Measurements from ENCODE around the gene OXTR.

The OXTR gene

DNA sequence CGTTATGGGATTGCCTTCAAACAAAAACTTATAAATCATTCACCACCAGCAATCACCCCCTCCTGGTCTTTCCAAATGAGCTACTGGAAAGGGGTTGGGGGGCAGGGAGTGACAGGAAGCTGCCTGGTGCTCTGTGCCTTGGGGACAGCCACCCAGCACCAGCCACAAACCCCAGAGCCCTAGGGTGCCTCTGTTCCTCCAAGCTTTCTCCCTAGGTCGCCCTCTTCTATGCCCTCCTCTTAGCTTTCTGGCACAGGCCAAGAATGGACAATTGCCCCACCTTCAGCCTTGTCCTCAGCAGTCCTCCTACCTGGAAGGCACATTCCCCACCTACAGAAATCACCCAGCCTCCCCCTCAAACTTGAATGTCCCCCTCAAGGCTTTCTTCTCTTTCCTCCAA, 3.3 kb downstream of the OXTR start:
- TF ChIP-seq TAF1 (IDR thresholded peaks at IDR 0.05; ENCODE audit: borderline replicate concordance, low read depth, low read length) (no peak), POLR2AphosphoS5 (IDR thresholded peaks at IDR 0.05; ENCODE audit: low read depth, low read length) (no peak), POLR2A (IDR thresholded peaks at IDR 0.05; ENCODE audit: low read depth, low read length) (no peak)
- FAIRE-seq = no peak
- no peak for DNase-seq (ENCODE audit: insufficient read length)

GRCh38 chr3:8765528-8765927, 3.9 kb downstream of the OXTR start:
- TF ChIP-seq TAF1 (IDR thresholded peaks at IDR 0.05; ENCODE audit: borderline replicate concordance, low read depth, low read length) = no peak
- no peak for TF ChIP-seq POLR2A (IDR thresholded peaks at IDR 0.05; ENCODE audit: low read depth, low read length)
- no peak for TF ChIP-seq POLR2AphosphoS5 (IDR thresholded peaks at IDR 0.05; ENCODE audit: low read depth, low read length)
- DNase-seq (ENCODE audit: insufficient read length) (no peak), FAIRE-seq (no peak)

DNA sequence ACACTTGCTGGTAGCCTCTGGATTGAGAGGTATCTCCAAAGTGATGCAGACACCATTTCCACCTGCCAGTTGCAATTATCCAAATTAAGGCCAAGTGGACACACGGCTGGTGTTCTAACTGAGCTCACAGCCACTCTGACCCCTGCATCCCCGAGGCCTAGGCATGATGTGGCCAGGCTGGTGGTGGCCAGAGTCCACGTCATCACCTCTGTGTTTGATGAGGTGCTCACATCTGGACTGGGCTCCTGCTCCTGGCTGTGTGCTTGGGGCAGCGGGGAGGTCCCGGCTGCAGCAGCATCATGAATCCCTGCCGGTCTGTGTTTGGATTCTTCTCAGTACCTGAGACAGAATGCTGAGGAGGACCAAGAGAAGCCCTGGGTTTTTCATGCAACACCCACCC, 4.9 kb downstream of the OXTR start:
- FAIRE-seq = no peak
- DNase-seq (ENCODE audit: insufficient read length) = no peak
- TF ChIP-seq TAF1 (IDR thresholded peaks at IDR 0.05; ENCODE audit: borderline replicate concordance, low read depth, low read length) (no peak), POLR2AphosphoS5 (IDR thresholded peaks at IDR 0.05; ENCODE audit: low read depth, low read length) (no peak), POLR2A (IDR thresholded peaks at IDR 0.05; ENCODE audit: low read depth, low read length) (no peak)

GRCh38 chr3:8762607-8763377, 6.6 kb downstream of the OXTR start:
- FAIRE-seq (no peak), DNase-seq (ENCODE audit: insufficient read length) (no peak)
- TF ChIP-seq POLR2AphosphoS5 (IDR thresholded peaks at IDR 0.05; ENCODE audit: low read depth, low read length) (no peak), POLR2A (IDR thresholded peaks at IDR 0.05; ENCODE audit: low read depth, low read length) (no peak), TAF1 (IDR thresholded peaks at IDR 0.05; ENCODE audit: borderline replicate concordance, low read depth, low read length) (no peak)

DNA sequence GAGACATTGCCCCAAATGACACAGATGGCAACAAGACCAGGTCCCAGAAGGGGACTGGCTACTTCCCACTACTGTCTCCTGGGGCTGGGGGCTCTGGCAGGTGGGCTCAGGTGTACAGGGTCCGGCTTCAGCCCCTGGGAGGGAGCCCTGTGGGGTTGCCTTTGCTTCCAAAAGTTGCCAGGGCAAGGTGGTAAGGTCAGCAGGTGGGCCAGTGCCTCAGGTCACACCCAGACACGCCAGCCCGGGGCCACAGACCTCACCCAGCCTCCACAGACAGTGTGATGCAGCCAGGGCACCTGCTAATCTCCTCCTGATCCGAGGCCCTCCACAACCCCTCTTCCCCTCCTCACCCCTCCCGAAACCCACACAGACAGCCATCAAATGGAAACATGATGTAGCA, 7.5 kb downstream of the OXTR start:
- no peak for TF ChIP-seq TAF1 (IDR thresholded peaks at IDR 0.05; ENCODE audit: borderline replicate concordance, low read depth, low read length)
- TF ChIP-seq POLR2A (IDR thresholded peaks at IDR 0.05; ENCODE audit: low read depth, low read length) = no peak
- TF ChIP-seq POLR2AphosphoS5 (IDR thresholded peaks at IDR 0.05; ENCODE audit: low read depth, low read length) = no peak
- FAIRE-seq (no peak), DNase-seq (ENCODE audit: insufficient read length) (no peak)

- DNase-seq (ENCODE audit: insufficient read length) = no peak
- TF ChIP-seq POLR2AphosphoS5 (IDR thresholded peaks at IDR 0.05; ENCODE audit: low read depth, low read length) (no peak), TAF1 (IDR thresholded peaks at IDR 0.05; ENCODE audit: borderline replicate concordance, low read depth, low read length) (no peak), POLR2A (IDR thresholded peaks at IDR 0.05; ENCODE audit: low read depth, low read length) (no peak)
- FAIRE-seq = no peak
Observed at GRCh38 chr3:8760506-8760905, 8.9 kb downstream of the OXTR start.

DNA sequence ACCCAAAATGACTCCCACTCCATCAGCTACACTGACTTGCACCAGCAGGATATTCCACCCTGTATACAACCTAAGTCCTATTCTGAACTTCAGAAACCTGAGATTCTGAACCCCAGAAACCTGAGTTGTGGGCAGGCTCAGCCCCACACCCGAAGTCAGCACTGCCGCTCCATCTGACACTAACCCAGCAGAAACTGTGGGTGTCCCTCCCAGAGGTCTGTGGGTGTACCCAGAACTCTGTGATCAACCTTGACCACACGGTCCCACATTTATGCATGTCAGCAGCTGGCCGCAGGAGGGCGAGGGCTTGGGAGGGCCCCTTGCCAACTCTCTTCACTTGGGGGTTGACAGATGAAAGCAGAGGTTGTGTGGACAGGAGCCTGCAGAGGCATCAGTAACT, 9.3 kb downstream of the OXTR start:
- no peak for TF ChIP-seq POLR2A (IDR thresholded peaks at IDR 0.05; ENCODE audit: low read depth, low read length)
- no peak for TF ChIP-seq POLR2AphosphoS5 (IDR thresholded peaks at IDR 0.05; ENCODE audit: low read depth, low read length)
- no peak for TF ChIP-seq TAF1 (IDR thresholded peaks at IDR 0.05; ENCODE audit: borderline replicate concordance, low read depth, low read length)
- FAIRE-seq (no peak), DNase-seq (ENCODE audit: insufficient read length) (no peak)

DNA sequence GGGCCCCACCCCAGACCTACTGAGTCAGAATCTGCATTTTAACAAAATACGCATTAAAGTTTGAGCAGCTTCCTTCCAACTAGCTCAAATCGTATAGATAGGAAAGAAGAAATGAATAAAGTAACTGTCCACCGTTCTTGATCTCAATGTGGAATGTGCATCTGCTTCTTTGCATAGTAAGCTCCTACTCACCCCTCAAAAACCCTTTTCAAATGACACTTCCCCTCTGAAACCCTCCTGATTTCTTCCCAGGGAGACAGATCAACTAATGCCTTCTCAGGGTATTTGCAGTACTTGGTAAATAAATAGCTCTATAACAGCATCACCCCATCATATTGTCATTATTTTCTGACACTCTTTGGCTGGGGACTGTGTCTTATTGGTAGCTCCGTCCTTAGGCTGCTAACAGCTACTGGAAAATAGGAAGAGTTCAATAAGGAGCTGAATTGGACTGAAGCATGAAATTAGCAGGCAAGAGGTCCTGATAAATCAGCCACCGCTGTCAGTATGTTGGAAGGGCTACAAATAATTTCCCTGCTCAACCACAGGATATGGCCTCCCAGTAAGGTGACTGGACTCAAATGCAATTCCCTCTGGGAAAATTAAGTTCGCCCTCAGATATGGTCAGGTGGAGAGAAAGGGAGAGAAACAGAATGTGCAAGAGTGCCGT, 10.2 kb downstream of the OXTR start:
- no peak for FAIRE-seq
- no peak for DNase-seq (ENCODE audit: insufficient read length)
- TF ChIP-seq POLR2AphosphoS5 (IDR thresholded peaks at IDR 0.05; ENCODE audit: low read depth, low read length) (no peak), TAF1 (IDR thresholded peaks at IDR 0.05; ENCODE audit: borderline replicate concordance, low read depth, low read length) (no peak), POLR2A (IDR thresholded peaks at IDR 0.05; ENCODE audit: low read depth, low read length) (no peak)

GRCh38 chr3:8757551-8758518, 11.6 kb downstream of the OXTR start:
- TF ChIP-seq POLR2AphosphoS5 (IDR thresholded peaks at IDR 0.05; ENCODE audit: low read depth, low read length) = no peak
- no peak for TF ChIP-seq POLR2A (IDR thresholded peaks at IDR 0.05; ENCODE audit: low read depth, low read length)
- TF ChIP-seq TAF1 (IDR thresholded peaks at IDR 0.05; ENCODE audit: borderline replicate concordance, low read depth, low read length) = no peak
- no peak for FAIRE-seq
- no peak for DNase-seq (ENCODE audit: insufficient read length)

DNA sequence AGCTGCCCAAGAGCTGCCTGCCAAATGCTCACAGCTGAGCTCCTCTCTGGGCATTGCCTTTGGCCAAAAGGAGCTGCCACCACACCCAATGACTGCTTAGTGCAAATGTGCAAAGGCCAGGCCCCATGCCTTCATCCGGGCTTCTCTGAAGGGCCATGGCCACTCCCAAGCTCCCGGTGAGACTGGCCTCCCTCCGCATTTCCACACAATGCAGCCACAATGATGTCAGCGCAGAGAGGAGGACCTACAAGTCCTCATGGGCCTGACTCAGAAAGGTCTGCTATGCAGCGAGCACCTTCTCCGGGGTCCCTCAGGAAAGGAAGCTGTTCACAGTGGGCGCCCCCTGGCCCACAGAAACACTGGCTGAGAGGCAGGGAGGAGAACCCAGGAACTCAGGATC, 12.7 kb downstream of the OXTR start:
- no peak for TF ChIP-seq POLR2A (IDR thresholded peaks at IDR 0.05; ENCODE audit: low read depth, low read length)
- TF ChIP-seq TAF1 (IDR thresholded peaks at IDR 0.05; ENCODE audit: borderline replicate concordance, low read depth, low read length) = no peak
- TF ChIP-seq POLR2AphosphoS5 (IDR thresholded peaks at IDR 0.05; ENCODE audit: low read depth, low read length) = no peak
- DNase-seq (ENCODE audit: insufficient read length) (no peak), FAIRE-seq (no peak)

DNA sequence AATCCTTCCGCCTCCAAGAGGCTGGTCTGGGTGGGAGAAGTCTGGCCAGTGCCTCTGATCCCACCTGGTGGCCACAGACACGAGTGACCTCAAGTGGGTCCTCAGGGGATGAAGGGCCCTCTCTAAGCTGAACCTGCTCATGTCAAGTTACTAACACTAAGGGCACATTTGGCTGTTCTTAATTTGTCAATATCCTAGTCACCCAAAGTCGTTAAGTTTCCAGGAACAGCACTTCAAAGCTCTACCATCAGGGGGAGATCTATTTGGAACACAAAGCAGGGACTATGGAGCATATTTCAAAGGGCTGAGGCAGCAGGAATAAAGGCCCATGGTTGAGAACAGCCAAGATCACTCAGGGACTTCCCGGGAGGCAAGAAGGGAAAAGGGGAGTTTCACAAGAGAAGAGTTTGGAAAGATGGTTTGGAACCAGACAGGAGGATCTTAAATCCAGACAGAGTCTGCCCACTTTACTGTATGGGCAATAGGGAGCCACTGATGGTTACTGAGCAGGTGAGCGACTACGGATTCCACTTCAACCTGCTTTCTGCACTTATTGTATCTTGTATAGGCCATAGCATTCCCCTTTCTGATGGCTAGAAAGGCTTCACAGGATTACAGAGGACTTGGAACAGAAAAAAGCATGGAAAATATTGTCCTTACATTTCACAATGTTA, 13.7 kb downstream of the OXTR start:
- FAIRE-seq (no peak), DNase-seq (ENCODE audit: insufficient read length) (no peak)
- no peak for TF ChIP-seq TAF1 (IDR thresholded peaks at IDR 0.05; ENCODE audit: borderline replicate concordance, low read depth, low read length)
- TF ChIP-seq POLR2AphosphoS5 (IDR thresholded peaks at IDR 0.05; ENCODE audit: low read depth, low read length) = no peak
- no peak for TF ChIP-seq POLR2A (IDR thresholded peaks at IDR 0.05; ENCODE audit: low read depth, low read length)

All from GM12892 (cell line).